CD4-positive, CD25-positive, alpha-beta regulatory T cell (primary cell): ENCODE results near the gene ATR. TPM values are rescaled to one million over a fixed set of nuclear protein-coding genes. Genes with fewer than 3 reads are reported as not detected.

Experiments used
- ATAC-seq, 2 donors: fragments of 150-1000 bp; cut with Tn5 transposase; one replicate each; pipeline ENCODE4 v1.10.0; 2021; ENCODE audit warnings: low read depth in 2 of 2, moderate number of reproducible peaks in 2 of 2, moderate library complexity in 1 of 2
- DNase-seq, 3 donors: peaks; one replicate each; pipeline versions ENCODE4 v3.0.0 to v3.0.0-alpha.2; 2012 to 2022; ENCODE audit warnings: mixed read lengths in 1 of 3
- H3K27ac ChIP-seq: one replicate; pipeline ENCODE4 v1.7.0; 2013; ENCODE audit warnings: mild to moderate bottlenecking, low read length; ENCODE audit not compliant: insufficient read depth, poor library complexity, severe bottlenecking
- H3K27me3 ChIP-seq: one replicate; pipeline ENCODE4 v1.7.0; 2013; ENCODE audit warnings: low read length; ENCODE audit not compliant: control insufficient read depth, insufficient read depth
- H3K36me3 ChIP-seq: one replicate; pipeline ENCODE4 v1.7.0; 2013; ENCODE audit warnings: mild to moderate bottlenecking, low read length, moderate library complexity; ENCODE audit not compliant: control insufficient read depth, insufficient read depth
- H3K4me1 ChIP-seq: 2 replicates; pipeline ENCODE4 v1.7.0; 2013; ENCODE audit warnings: mild to moderate bottlenecking, low read length; ENCODE audit not compliant: insufficient read depth, control insufficient read depth, poor library complexity, severe bottlenecking
- H3K4me3 ChIP-seq: one replicate; pipeline ENCODE4 v1.7.0; 2013; ENCODE audit warnings: low read depth, mild to moderate bottlenecking, low read length, moderate library complexity
- H3K9me3 ChIP-seq, 2 experiments: 1 replicate in 1 of 2; 2 replicates in 1 of 2; pipeline ENCODE4 v1.7.0; 2013; ENCODE audit warnings: low read length in 2 of 2, mild to moderate bottlenecking in 1 of 2, moderate library complexity in 1 of 2; ENCODE audit not compliant: control insufficient read depth in 2 of 2
- H3K27ac Mint-ChIP-seq, 3 donors: one replicate each; pipeline ENCODE4 v1.8.0; 2020 to 2022; ENCODE audit warnings: mild to moderate bottlenecking in 3 of 3, mixed read lengths in 3 of 3, moderate library complexity in 2 of 3
- H3K27me3 Mint-ChIP-seq: one replicate; pipeline ENCODE4 v1.8.0; 2022; ENCODE audit warnings: mild to moderate bottlenecking, mixed read lengths
- H3K36me3 Mint-ChIP-seq: one replicate; pipeline ENCODE4 v1.8.0; 2020; ENCODE audit warnings: mixed read lengths
- H3K4me1 Mint-ChIP-seq, 4 donors: one replicate each; pipeline ENCODE4 v1.8.0; 2020 to 2022; ENCODE audit warnings: mixed read lengths in 4 of 4, mild to moderate bottlenecking in 1 of 4
- H3K4me3 Mint-ChIP-seq, 4 donors: one replicate each; pipeline ENCODE4 v1.8.0; 2020 to 2022; ENCODE audit warnings: mild to moderate bottlenecking in 4 of 4, mixed read lengths in 4 of 4, moderate library complexity in 3 of 4
- H3K9me3 Mint-ChIP-seq, 7 donors: one replicate each; pipeline ENCODE4 v1.8.0; 2020 to 2022; ENCODE audit warnings: mixed read lengths in 7 of 7, mild to moderate bottlenecking in 3 of 7, moderate library complexity in 2 of 7
- polyA plus RNA-seq, 4 donors: library from polyadenylated mRNA; unstranded; fragments of 300-500 nt; fragmentation: Illumina TruSeq; gene quantifications; one replicate each; pipeline ENCODE4 v1.2.3, GENCODE V29; 2021
- total RNA-seq: library from RNA; stranded (reverse); gene quantifications from one replicate; pipeline ENCODE4 v1.2.3, GENCODE V29; 2022

ATR gene
- total and polyA plus RNA-seq, 5 donors from 2014 or later = 9.7 to 38.3 (median 13.6) TPM

DNA sequence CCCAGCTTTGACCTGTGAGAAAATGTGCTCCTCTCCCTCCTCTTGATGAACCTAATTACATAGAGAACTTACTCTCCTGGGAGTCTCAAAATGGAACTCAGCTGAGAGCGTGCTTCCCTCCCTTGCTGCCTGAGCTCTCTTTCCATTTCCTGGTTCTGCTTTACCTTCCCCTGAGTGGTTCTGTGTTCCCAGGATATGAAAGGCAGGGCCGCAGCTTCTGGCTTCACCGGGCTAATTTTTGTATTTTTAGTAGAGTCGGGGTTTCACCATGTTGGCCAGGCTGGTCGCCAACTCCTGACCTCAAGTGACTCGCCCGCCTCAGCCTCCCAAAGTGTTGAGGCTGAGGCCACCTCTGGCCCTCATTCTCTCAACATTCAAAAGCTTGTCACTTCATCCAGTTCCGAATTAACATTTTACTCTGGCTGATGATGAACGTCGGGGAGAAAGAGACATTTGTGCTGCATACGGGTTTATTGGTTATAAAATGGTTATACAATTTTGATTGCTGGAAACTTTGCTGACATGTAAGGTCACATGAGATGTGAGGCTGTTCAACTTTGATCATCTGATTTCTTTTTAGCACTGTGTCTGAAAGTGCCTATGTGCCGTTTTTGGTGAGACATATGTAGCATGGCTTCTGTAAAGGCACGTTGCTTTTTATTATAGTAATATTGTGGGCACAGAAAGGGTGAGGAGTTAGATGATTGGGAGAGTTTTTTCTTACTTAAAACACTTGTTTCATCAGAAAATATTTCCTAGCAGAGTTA is 24.3 kb upstream of the ATR start:
- Histone ChIP-seq H3K4me3 (no peak overlapping the region), H3K36me3 (no peaks in the 10 kb centered on the region), H3K27me3 (no peaks in the 10 kb centered on the region), H3K9me3 (no peaks in the 10 kb centered on the region), H3K4me1 (no peaks in the 10 kb centered on the region), H3K27ac (no peak overlapping the region)
- no peaks in the 10 kb centered on the region for H3K9me3 Mint-ChIP-seq
- DNase-seq (no peak), ATAC-seq (no peak)
- H3K4me3 Mint-ChIP-seq = no peak overlapping the region
- peaks cover 8% of the 10 kb centered on the region for H3K27me3 Mint-ChIP-seq
- no peaks in the 10 kb centered on the region for H3K36me3 Mint-ChIP-seq
- H3K4me1 Mint-ChIP-seq = peaks cover 0 to 7% (median 5%) of the 10 kb centered on the region in 4 donors
- no peak overlapping the region for H3K27ac Mint-ChIP-seq

DNA sequence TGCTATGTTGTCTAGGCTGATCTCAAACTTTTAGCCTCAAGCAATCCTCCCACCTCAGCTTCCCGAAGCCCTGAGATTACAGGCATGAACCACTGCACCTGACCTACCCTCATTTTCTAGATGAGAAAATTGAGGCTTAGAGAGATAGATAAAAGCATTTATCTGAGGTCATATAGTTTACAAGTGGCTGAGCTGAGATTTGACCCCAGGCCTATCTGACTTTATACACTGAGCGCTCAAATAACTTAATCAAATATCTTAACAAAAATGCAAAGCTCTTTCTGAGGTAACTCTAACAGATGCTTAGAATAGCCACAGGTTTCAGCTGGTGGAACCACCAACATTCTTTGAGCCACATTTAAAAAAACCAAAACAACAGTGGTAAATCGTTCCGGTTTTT is 23.2 kb upstream of the ATR start:
- no peaks in the 10 kb centered on the region for H3K36me3 ChIP-seq
- H3K4me1 ChIP-seq = peaks cover 2% of the 10 kb centered on the region
- Mint-ChIP-seq H3K4me3 (no peak overlapping the region), H3K9me3 (no peaks in the 10 kb centered on the region), H3K27ac (no peak overlapping the region), H3K27me3 (peaks cover 8% of the 10 kb centered on the region), H3K4me1 (peaks cover 0 to 15% (median 9%) of the 10 kb centered on the region in 4 donors), H3K36me3 (no peaks in the 10 kb centered on the region)
- H3K4me3 ChIP-seq = no peak overlapping the region
- DNase-seq (no peak), ATAC-seq (no peak)
- H3K27ac ChIP-seq = no peak overlapping the region
- H3K9me3 ChIP-seq = no peaks in the 10 kb centered on the region
- no peaks in the 10 kb centered on the region for H3K27me3 ChIP-seq

DNA sequence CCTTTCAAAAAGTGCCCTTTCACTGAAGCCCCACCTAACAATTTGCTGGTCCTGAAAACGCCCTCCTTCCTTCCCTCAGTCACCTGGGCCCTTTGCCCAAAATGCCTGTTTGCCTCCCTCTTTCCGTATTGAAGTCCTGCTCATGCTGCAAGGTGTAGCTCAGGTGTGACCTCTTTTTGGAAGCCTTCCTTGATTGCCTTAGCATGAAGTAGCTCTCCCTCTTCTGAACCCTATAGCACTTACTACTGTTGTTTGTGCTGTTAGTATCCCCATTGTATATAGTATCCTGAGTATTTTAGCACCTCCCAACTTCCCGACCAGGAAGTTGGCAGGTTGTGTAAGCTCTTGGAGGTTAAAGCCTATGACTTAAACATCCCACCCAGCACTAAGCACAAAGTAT is 19.4 kb upstream of the ATR start:
- Mint-ChIP-seq H3K27me3 (peaks cover 13% of the 10 kb centered on the region), H3K4me1 (peaks cover 7 to 28% (median 11%) of the 10 kb centered on the region in 4 donors), H3K9me3 (no peaks in the 10 kb centered on the region), H3K4me3 (peak overlapping the region; percentile 53 to 90 (median 66)), H3K27ac (peak overlapping the region in 1 of 3 donors; percentile 2), H3K36me3 (no peaks in the 10 kb centered on the region)
- Histone ChIP-seq H3K27me3 (peaks cover 2% of the 10 kb centered on the region), H3K36me3 (no peaks in the 10 kb centered on the region), H3K4me1 (peaks cover 5% of the 10 kb centered on the region), H3K9me3 (no peaks in the 10 kb centered on the region), H3K4me3 (no peak overlapping the region), H3K27ac (no peak overlapping the region)
- ATAC-seq (no peak), DNase-seq (no peak)

DNA sequence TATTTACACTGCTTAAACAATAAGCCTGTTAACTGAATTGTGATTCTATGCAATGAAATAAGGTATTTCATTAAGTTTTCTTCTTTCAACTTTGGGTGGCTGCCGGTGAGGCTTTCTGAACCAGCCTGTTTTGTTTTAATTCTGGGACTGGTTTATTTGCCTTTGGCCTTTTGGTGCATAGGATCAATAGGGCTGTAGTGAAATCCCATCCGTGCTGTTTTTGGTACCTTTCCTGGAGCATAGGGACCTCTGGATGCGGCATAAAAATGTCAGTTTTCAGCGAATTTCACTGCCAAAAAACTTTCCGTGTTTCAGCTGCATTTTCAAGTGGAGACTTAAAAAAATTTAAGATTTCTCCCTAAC is 18.2 kb upstream of the ATR start:
- Mint-ChIP-seq H3K4me1 (peaks cover 7 to 28% (median 11%) of the 10 kb centered on the region in 4 donors), H3K36me3 (no peaks in the 10 kb centered on the region), H3K27ac (peak overlapping the region; percentile 91 to 94 (median 92)), H3K9me3 (no peaks in the 10 kb centered on the region), H3K27me3 (peaks cover 13% of the 10 kb centered on the region), H3K4me3 (peak overlapping the region; percentile 86 to 96 (median 93))
- ATAC-seq (no peak), DNase-seq (no peak)
- Histone ChIP-seq H3K9me3 (no peaks in the 10 kb centered on the region), H3K27ac (no peak overlapping the region), H3K4me3 (peak overlapping the region; percentile 98), H3K27me3 (peaks cover 2% of the 10 kb centered on the region), H3K36me3 (no peaks in the 10 kb centered on the region), H3K4me1 (peaks cover 5% of the 10 kb centered on the region)

DNA sequence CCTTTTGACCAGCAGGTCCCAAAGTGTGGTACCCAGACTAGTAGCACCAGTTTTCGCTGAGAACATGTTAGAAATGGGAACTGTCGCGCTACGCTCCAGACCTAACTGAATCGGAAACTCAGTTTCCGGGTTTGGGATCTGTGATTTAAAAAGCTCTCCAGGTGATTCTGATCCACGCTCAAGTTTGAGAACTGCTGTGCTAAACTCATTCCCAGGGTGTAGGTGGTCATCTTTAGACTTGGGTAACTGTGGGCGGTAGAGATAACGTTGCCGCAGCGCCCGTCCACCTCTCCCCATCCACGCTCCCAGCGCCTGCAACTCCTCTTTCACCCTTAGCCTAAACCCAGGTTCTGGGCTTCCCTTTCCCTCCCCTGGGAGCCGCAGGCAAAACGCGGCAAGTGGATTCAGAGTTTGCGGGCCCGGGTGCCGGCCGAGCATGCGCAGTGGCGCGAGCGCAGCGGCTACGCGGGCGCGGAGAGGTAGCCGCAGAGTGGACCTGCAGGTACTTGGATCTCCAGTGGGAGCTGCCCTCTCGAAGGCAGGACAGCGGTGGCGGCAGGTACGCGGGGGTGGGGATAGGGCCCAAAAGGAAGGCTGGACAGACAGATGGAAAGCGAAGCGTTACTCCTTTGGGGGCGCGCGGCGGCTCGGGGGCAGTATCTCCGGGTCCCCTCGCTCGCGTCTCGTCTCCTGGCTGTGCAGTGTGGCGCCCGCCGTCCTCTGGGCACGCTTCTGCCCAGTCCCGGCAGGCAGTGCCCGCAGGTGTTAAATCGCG is 17.6 kb upstream of the ATR start, which contains the start of gene PLS1:
Gene PLS1 (plus strand): TSS at position 443 of the 775 bp plus-strand sequence. CDS start 67,845 bp downstream, outside the sequence.
- Mint-ChIP-seq H3K27me3 (peaks cover 13% of the 10 kb centered on the region), H3K4me1 (peaks cover 7 to 28% (median 11%) of the 10 kb centered on the region in 4 donors), H3K27ac (peak within 1 kb of the TSS; percentile 91 to 94 (median 92)), H3K36me3 (no peaks in the 10 kb centered on the region), H3K9me3 (no peaks in the 10 kb centered on the region), H3K4me3 (peak within 1 kb of the TSS; percentile 86 to 96 (median 93))
- H3K9me3 ChIP-seq = no peaks in the 10 kb centered on the region
- ATAC-seq = peak; percentile 86 to 90
- peak within 1 kb of the TSS; percentile 41 for H3K27ac ChIP-seq
- H3K27me3 ChIP-seq = peaks cover 2% of the 10 kb centered on the region
- H3K36me3 ChIP-seq = no peaks in the 10 kb centered on the region
- peak; percentile 74 to 89 (median 85) for DNase-seq
- peaks cover 5% of the 10 kb centered on the region for H3K4me1 ChIP-seq
- peak within 1 kb of the TSS; percentile 98 for H3K4me3 ChIP-seq

DNA sequence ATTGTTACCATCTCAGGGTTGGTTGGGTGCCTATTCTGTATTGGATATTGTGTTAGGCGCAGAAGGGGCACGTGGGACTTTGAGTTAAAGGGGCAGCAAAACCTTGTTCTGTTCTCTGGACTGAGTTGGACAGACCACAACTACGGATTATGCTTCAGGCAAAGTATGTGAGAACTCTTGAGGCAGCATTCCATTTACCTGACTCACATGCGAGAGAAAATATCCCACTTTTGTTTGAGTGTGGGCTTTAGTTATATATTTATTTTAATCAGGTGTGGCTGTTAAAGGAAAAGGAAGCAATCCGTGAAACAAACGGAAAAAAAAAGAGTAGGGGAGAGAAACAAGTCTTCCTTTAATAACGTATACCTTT is 17.0 kb upstream of the ATR start:
- peak overlapping the region; percentile 86 to 96 (median 93) for H3K4me3 Mint-ChIP-seq
- no peaks in the 10 kb centered on the region for H3K36me3 ChIP-seq
- peaks cover 7 to 28% (median 11%) of the 10 kb centered on the region in 4 donors for H3K4me1 Mint-ChIP-seq

DNA sequence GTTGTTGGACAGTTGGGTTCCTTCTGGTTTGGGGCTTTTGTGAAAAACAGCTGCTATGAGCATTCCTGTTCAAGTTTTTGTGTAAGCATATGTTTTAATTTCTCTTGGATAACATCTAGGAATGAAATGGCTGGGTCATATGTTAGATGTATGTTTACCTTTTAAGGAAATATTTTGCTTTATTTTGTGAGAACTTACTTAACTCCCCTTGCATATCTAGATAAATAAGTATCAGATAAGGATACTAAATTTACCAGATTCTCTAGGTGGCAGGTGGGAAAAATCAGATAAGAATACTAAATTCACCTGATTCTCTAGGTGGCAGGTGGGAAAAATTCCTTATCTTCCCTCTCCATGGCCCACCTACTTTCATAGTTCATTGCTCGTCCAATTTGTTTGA is 16.6 kb upstream of the ATR start:
- Mint-ChIP-seq H3K27me3 (peaks cover 16% of the 10 kb centered on the region), H3K27ac (peak overlapping the region in 1 of 3 donors; percentile 94), H3K9me3 (no peaks in the 10 kb centered on the region), H3K4me3 (peak overlapping the region; percentile 86 to 96 (median 93)), H3K36me3 (no peaks in the 10 kb centered on the region), H3K4me1 (peaks cover 7 to 28% (median 11%) of the 10 kb centered on the region in 4 donors)
- H3K9me3 ChIP-seq = no peaks in the 10 kb centered on the region
- H3K36me3 ChIP-seq = no peaks in the 10 kb centered on the region
- peak overlapping the region; percentile 98 for H3K4me3 ChIP-seq
- no peak for DNase-seq
- no peak overlapping the region for H3K27ac ChIP-seq
- peaks cover 4% of the 10 kb centered on the region for H3K27me3 ChIP-seq
- peaks cover 5% of the 10 kb centered on the region for H3K4me1 ChIP-seq
- no peak for ATAC-seq

More for the DNA sequence above, 17.0 kb upstream of the ATR start:
- peak overlapping the region; percentile 41 for H3K27ac ChIP-seq
- H3K4me3 ChIP-seq = peak overlapping the region; percentile 98
- peaks cover 13% of the 10 kb centered on the region for H3K27me3 Mint-ChIP-seq
- DNase-seq (no peak), ATAC-seq (no peak)
- H3K9me3 Mint-ChIP-seq = no peaks in the 10 kb centered on the region
- H3K27me3 ChIP-seq = peaks cover 2% of the 10 kb centered on the region
- H3K9me3 ChIP-seq = no peaks in the 10 kb centered on the region
- no peaks in the 10 kb centered on the region for H3K36me3 Mint-ChIP-seq
- peaks cover 5% of the 10 kb centered on the region for H3K4me1 ChIP-seq
- peak overlapping the region in 2 of 3 donors; percentile 92 to 94 for H3K27ac Mint-ChIP-seq
